ENCODE measurements around the gene SACS. TPM values are rescaled to one million over a fixed set of nuclear protein-coding genes. Genes with fewer than 3 reads are reported as not detected.

The SACS gene
- total RNA-seq, 4 donors from 2014 or later, result 2.4 to 5.0 (median 3.9) TPM

DNA sequence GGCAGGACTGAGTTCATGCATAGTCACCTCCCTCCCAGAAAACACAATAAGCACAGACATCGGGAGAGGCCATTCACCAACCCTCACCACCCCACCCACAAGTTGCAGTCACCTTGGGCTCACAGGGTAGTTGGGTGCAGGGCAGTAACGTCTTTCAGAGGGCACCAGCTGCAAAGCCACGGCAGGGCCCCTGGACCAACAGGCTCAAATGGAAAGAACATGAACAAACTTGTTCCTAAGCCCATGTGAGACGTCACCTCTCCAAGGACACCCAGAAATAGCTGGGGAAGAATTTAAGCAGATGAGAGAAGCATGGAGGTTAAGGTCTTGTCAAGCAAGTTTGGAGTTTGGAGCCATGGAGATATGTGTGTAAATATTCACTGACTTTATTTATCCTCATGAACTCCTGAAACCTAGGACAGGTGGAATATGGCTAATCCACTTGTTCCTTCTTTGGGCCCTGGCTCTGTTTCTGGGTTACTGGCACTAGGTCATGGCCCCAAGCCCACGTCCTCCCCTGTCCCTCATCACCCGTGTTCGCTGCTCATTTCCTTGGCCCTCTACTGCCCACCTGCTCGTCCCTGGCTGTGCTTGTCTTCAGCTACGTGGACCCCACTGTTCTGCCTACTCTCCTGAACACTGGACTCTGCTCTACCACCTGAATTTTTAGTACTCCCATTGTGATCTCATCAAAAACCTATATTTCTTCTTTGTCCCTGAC is 40.4 kb downstream of the SACS start:
- no peak overlapping the region for H3K4me3 ChIP-seq (ENCODE audit: low read depth, poor library complexity, severe bottlenecking)
- TF ChIP-seq, protein P1, sequence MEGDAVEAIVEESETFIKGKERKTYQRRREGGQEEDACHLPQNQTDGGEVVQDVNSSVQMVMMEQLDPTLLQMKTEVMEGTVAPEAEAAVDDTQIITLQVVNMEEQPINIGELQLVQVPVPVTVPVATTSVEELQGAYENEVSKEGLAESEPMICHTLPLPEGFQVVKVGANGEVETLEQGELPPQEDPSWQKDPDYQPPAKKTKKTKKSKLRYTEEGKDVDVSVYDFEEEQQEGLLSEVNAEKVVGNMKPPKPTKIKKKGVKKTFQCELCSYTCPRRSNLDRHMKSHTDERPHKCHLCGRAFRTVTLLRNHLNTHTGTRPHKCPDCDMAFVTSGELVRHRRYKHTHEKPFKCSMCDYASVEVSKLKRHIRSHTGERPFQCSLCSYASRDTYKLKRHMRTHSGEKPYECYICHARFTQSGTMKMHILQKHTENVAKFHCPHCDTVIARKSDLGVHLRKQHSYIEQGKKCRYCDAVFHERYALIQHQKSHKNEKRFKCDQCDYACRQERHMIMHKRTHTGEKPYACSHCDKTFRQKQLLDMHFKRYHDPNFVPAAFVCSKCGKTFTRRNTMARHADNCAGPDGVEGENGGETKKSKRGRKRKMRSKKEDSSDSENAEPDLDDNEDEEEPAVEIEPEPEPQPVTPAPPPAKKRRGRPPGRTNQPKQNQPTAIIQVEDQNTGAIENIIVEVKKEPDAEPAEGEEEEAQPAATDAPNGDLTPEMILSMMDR (IDR thresholded peaks at IDR 0.05), result no peak
- TF ChIP-seq POLR2A (IDR thresholded peaks at IDR 0.05), result no peak
- no peak for DNase-seq (ENCODE audit: low spot score in 2 of 2)
- 74 to 84% methylated on average over 9 of the region's 9 CpGs for WGBS, 2 donors
- intact Hi-C loops (cut with DNase I; ENCODE audit: low total_unique reads), result no loop called here

DNA sequence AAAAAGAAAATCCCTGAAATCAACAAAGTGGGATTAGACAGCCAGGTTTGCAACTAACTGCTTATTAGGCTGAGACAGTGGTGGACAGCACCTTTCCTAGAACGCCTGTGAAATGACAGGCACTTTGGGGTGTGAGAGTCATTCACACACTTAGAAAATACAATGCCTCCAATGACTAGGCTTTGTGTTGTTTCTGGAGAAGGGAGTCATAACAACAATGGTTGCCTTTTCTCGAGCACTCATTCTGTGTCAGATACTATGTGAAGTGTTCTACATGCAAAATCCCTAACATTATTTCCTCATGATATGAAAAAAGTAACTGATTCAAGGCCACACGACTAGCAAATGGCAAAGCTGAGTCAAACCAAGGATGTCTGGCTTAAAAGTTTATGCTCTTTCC is 41.2 kb downstream of the SACS start:
- TF ChIP-seq, protein P1 (IDR thresholded peaks at IDR 0.05), result no peak
- no peak for TF ChIP-seq POLR2A (IDR thresholded peaks at IDR 0.05)
- WGBS, 2 donors, result 85 to 87% methylated on average over 3 of the region's 3 CpGs
- no peak overlapping the region for H3K4me3 ChIP-seq (ENCODE audit: low read depth, poor library complexity, severe bottlenecking)
- DNase-seq (ENCODE audit: low spot score in 2 of 2), result no peak
- intact Hi-C loops (cut with DNase I; ENCODE audit: low total_unique reads), result no loop called here

DNA sequence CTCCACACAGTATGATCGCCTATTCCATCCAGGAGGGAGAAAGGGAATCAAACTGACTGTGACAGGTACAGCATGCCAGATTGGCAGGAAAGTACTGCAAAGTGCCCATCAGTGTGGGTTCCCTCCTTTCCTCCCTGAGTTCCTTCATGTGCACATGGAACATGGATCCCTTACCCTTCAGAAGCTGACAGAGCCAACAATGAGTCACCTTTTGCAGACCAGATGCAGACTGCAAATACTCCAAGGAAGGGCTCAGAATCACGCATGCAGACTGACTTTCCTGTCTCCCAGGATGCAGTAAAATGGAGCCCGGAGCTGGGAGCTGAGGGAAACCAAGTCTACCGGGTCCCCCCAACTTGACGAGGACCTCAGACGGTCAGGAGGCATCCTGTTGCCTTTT is 41.8 kb downstream of the SACS start:
- no peak for TF ChIP-seq POLR2A (IDR thresholded peaks at IDR 0.05)
- TF ChIP-seq, protein P1 (IDR thresholded peaks at IDR 0.05), result no peak
- H3K4me3 ChIP-seq (ENCODE audit: low read depth, poor library complexity, severe bottlenecking), result no peak overlapping the region
- 87 to 91% methylated on average over 6 of the region's 6 CpGs for WGBS, 2 donors
- intact Hi-C loops (cut with DNase I; ENCODE audit: low total_unique reads), result no loop called here
- DNase-seq (ENCODE audit: low spot score in 2 of 2), result no peak

DNA sequence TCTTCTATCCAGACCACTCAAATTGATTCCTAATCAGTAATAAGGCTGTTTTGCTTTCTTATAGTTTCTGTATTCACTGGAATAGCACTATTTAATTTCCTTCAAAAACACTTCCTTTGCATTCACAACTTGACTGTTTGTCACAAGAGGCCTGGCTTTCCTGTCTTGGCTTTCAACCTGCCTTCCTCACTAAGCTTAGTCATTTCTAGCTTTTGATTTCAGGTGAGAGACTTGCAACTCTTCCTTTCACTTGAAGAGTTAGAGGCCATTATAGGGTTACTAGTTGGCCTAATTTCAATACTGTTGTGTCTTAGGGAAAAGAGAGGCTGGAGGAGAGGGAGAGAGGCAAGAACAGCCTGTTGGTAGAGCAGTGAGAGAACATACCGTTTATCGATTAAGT is 47.0 kb downstream of the SACS start:
- intact Hi-C loops (cut with DNase I; ENCODE audit: low total_unique reads), result no loop called here
- H3K4me3 ChIP-seq (ENCODE audit: low read depth, poor library complexity, severe bottlenecking), result no peak overlapping the region
- TF ChIP-seq POLR2A (IDR thresholded peaks at IDR 0.05), result no peak
- TF ChIP-seq, protein P1 (IDR thresholded peaks at IDR 0.05), result no peak
- DNase-seq (ENCODE audit: low spot score in 2 of 2), result no peak
- WGBS, 2 donors, result 95 to 96% methylated on average over 2 of the region's 2 CpGs

DNA sequence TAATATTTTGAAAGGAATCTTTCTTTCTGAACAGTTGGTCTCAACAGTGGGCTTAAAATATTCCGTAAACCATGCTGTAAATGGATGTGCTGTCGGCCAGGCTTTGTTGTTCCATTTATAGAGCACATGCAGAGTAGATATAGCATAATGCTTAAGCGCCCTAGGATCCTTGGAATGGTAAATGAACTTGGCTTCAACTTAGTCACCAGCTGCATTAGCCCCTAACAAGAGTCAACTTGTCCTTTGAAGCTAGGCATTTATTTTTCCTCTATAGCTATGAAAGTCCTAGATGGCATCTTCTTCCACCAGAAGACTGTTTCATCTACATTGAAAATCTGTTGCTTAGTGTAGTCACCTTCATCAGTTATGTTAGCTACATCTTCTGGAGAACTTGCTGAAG is 47.6 kb downstream of the SACS start:
- WGBS, 2 donors, result 77 to 85% methylated on average over 3 of the region's 3 CpGs
- no peak for DNase-seq (ENCODE audit: low spot score in 2 of 2)
- TF ChIP-seq, protein P1 (IDR thresholded peaks at IDR 0.05), result no peak
- no peak for TF ChIP-seq POLR2A (IDR thresholded peaks at IDR 0.05)

DNA sequence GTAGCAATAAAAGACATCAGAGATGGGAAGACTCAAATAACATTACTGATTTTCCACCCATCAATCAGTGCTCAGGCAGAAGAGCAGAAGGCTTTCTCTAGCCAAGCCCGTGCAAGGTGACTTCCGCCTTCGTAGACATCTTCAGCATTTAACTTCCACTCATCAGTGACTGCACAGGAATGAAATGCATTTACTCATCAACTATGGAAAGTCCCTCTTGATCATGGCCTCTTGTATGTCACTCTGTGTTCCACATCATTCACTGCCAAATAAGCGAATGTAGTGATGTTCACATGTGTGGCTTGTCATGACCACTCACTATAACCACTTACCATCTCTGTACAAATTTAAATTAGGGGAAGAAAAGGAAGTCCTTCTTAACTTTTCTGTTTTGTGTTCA is 49.4 kb downstream of the SACS start:
- TF ChIP-seq POLR2A (IDR thresholded peaks at IDR 0.05), result no peak
- TF ChIP-seq, protein P1 (IDR thresholded peaks at IDR 0.05), result no peak
- DNase-seq (ENCODE audit: low spot score in 2 of 2), result no peak
- intact Hi-C loops (cut with DNase I; ENCODE audit: low total_unique reads), result no loop called here
- H3K4me3 ChIP-seq (ENCODE audit: low read depth, poor library complexity, severe bottlenecking), result no peak overlapping the region
- WGBS, 2 donors, result 68% methylated on average over 4 of the region's 4 CpGs

More for the DNA sequence above, 47.6 kb downstream of the SACS start:
- no peak overlapping the region for H3K4me3 ChIP-seq (ENCODE audit: low read depth, poor library complexity, severe bottlenecking)
- intact Hi-C loops (cut with DNase I; ENCODE audit: low total_unique reads), result no loop called here
